GM12878 (cell line): ENCODE measurements around the gene GRM1. TPM values are rescaled to one million over a fixed set of nuclear protein-coding genes. Genes with fewer than 3 reads are reported as not detected.

Source experiments
- ATAC-seq: fragments of 200-7000 bp; cut with Tn5 transposase; 3 replicates; pipeline ENCODE4 v1.9.1; 2020; ENCODE audit warnings: mild to moderate bottlenecking, moderate library complexity
- BruUV-seq: library from RNA; stranded (reverse); fragments of 400-500 nt; replicated peaks from 2 replicates; lab custom pipeline; 2021; lab: Mats Ljungman, UMichigan
- CTCF ChIA-PET: fragments of 300-600 bp; sonication (Branson Sonifier 250); formaldehyde crosslinking; extraction: SDS; loops from one replicate; lab custom pipeline; 2021; ENCODE audit warnings: inconsistent platforms; lab: Yijun Ruan, JAX
- POLR2A ChIA-PET: fragments of 350-600 bp; formaldehyde crosslinking; extraction: SDS; loops from one replicate; lab custom pipeline; 2021; ENCODE audit warnings: inconsistent platforms; lab: Charles Lee
- RAD21 ChIA-PET: fragments of 300-600 bp; sonication (Branson Sonifier 250); formaldehyde crosslinking; loops from one replicate; lab custom pipeline; 2023; ENCODE audit warnings: antibody characterized with exemption; ENCODE audit not compliant: unreplicated experiment; lab: Charles Lee
- SMC1A ChIA-PET: fragments of 300-600 bp; sonication (Branson Sonifier 250); formaldehyde crosslinking; loops from one replicate; lab custom pipeline; 2023; ENCODE audit not compliant: unreplicated experiment, uncharacterized antibody; lab: Charles Lee
- DNase-seq: peaks from one replicate; pipeline ENCODE4 v3.0.0-alpha.2; 2011; ENCODE audit warnings: low read depth, low spot score
- FAIRE-seq: peaks from 3 replicates; lab custom pipeline; 2011; peaks lifted over from hg19 to GRCh38; lab: Jason Lieb, UNC
- H2AFZ ChIP-seq: 2 replicates; pipeline ENCODE4 v1.6.0; 2011; ENCODE audit warnings: low read depth, low read length, control low read depth; ENCODE audit not compliant: control insufficient read depth
- H3K27ac ChIP-seq: 2 replicates; pipeline ENCODE4 v1.5.1; 2011; ENCODE audit warnings: control low read depth; ENCODE audit not compliant: control insufficient read depth, insufficient read depth
- H3K27me3 ChIP-seq, 2 experiments: replicated peaks in 1 of 2; 2 replicates each; pipeline versions ENCODE4 v1.6.0 to v1.6.1; 2011; ENCODE audit warnings: low read length in 1 of 2; ENCODE audit not compliant: control insufficient read depth in 2 of 2, insufficient read depth in 2 of 2
- H3K36me3 ChIP-seq, 2 experiments: 2 replicates each; pipeline ENCODE4 v1.5.1; 2011; ENCODE audit warnings: low read length in 1 of 2; ENCODE audit not compliant: control insufficient read depth in 2 of 2, insufficient read depth in 2 of 2
- H3K4me1 ChIP-seq: 2 replicates; pipeline ENCODE4 v1.6.1; 2011; ENCODE audit warnings: mild to moderate bottlenecking, low read length, moderate library complexity, mixed read lengths; ENCODE audit not compliant: control insufficient read depth, insufficient read depth
- H3K4me2 ChIP-seq: 2 replicates; pipeline ENCODE4 v1.6.0; 2011; ENCODE audit warnings: control low read depth; ENCODE audit not compliant: control insufficient read depth, insufficient read depth
- H3K4me3 ChIP-seq: fragments of 200-600 bp; sonication (generic); 2 replicates; pipeline ENCODE4 v1.5.1; 2016
- H3K79me2 ChIP-seq: 2 replicates; pipeline ENCODE4 v1.6.0; 2011; ENCODE audit warnings: low read length; ENCODE audit not compliant: control insufficient read depth, insufficient read depth
- H3K9ac ChIP-seq: 2 replicates; pipeline ENCODE4 v1.8.0; 2011; ENCODE audit warnings: low read length, control low read depth, mixed read lengths; ENCODE audit not compliant: control insufficient read depth, insufficient read depth
- H3K9me3 ChIP-seq: replicated peaks from 3 replicates; pipeline ENCODE4 v1.5.1; 2011; ENCODE audit warnings: mild to moderate bottlenecking, low read length; ENCODE audit not compliant: control insufficient read depth, insufficient read depth
- H4K20me1 ChIP-seq: 2 replicates; pipeline ENCODE4 v1.6.0; 2011; ENCODE audit not compliant: control insufficient read depth, insufficient read depth
- BACH1 ChIP-seq: fragments of 450-650 bp; IDR thresholded peaks from 2 replicates; pipeline ENCODE4 v1.6.1; 2017; ENCODE audit warnings: mild to moderate bottlenecking, borderline replicate concordance
- CBFB ChIP-seq: IDR thresholded peaks from 2 replicates; pipeline ENCODE4 v1.6.1; 2016; ENCODE audit warnings: antibody characterized with exemption, low read depth
- CHD2 ChIP-seq: IDR thresholded peaks from 2 replicates; pipeline ENCODE4 v1.6.1; 2011; ENCODE audit warnings: low read depth, low read length, improper control_type of control experiment, borderline replicate concordance
- CHD4 ChIP-seq: fragments of 200-600 bp; sonication (generic); IDR thresholded peaks from 2 replicates; pipeline ENCODE4 v1.6.1; 2016; ENCODE audit warnings: mild to moderate bottlenecking
- EP300 ChIP-seq, 2 experiments: fragments of 150-350 bp in 1 of 2; IDR thresholded peaks; 2 replicates each; pipeline ENCODE4 v1.6.1; 2011 to 2012; ENCODE audit warnings: low read depth in 2 of 2, low read length in 2 of 2, borderline replicate concordance in 1 of 2, improper control_type of control experiment in 1 of 2, inconsistent platforms in 1 of 2; ENCODE audit not compliant: control insufficient read depth in 1 of 2
- GABPA ChIP-seq: IDR thresholded peaks from 2 replicates; pipeline ENCODE4 v1.6.1; 2014; ENCODE audit warnings: antibody characterized with exemption, low read depth, mild to moderate bottlenecking, inconsistent platforms
- TAF1 ChIP-seq: IDR thresholded peaks from 2 replicates; pipeline ENCODE4 v1.6.1; 2011; ENCODE audit warnings: mild to moderate bottlenecking, low read depth, low read length, borderline replicate concordance
- WGBS: methylation state at CpG from one replicate; pipeline ENCODE4 v1.1.6; 2016; ENCODE audit warnings: low lambda C conversion rate; ENCODE audit not compliant: insufficient replicate concordance, insufficient coverage; ENCODE audit errors: missing lambda C conversion rate; 5-methylcytosine and 5-hydroxymethylcytosine counted together
- in situ Hi-C: fragments of 300-500 bp; cut with MboI; formaldehyde crosslinking; loops from 9 replicates; pipeline ENCODE4 v1.14.3; 2018; ENCODE audit warnings: mixed read lengths
- intact Hi-C: fragments of 100-400 bp; cut with micrococcal nuclease; formaldehyde crosslinking; loops from one replicate; pipeline ENCODE4 v1.14.2; 2022; ENCODE audit not compliant: unreplicated experiment
- polyA plus RNA-seq, 11 experiments: library from polyadenylated mRNA; depleted of rRNA in 4 of 11; unstranded in 6 of 11; stranded (reverse) in 5 of 11; fragments of >200 nt; fragmentation: Nextera tagmentation in 4 of 11; fragmentation: Illumina TruSeq in 1 of 11; extraction: Ambion mirVana in 4 of 11; extraction: Trizol in 1 of 11; gene quantifications; 1 replicate in 1 of 11; 2 replicates in 10 of 11; pipeline versions ENCODE4 v1.2.1 to v1.2.3, GENCODE V29; 2011 to 2016; ENCODE audit warnings: inconsistent platforms in 2 of 11, missing spikeins in 2 of 11, low read depth in 1 of 11
- total RNA-seq, 4 experiments: library from RNA; depleted of rRNA in 3 of 4; stranded (reverse); fragments of >200 nt in 3 of 4; fragmentation: Illumina TruSeq in 1 of 4; extraction: Trizol in 1 of 4; gene quantifications; 2 replicates each; pipeline versions ENCODE4 v1.2.1 to v1.2.3, GENCODE V29; 2013 to 2021
- TF ChIP-seq, protein P1 (sequence below): IDR thresholded peaks from 2 replicates; pipeline ENCODE4 v1.6.1; 2011; ENCODE audit warnings: low read depth, low read length, improper control_type of control experiment, borderline replicate concordance
- TF ChIP-seq, protein P2 (sequence below): fragments of 450-650 bp; formaldehyde crosslinking; IDR thresholded peaks from 2 replicates; pipeline ENCODE4 v1.4.0; 2020; ENCODE audit warnings: mild to moderate bottlenecking, moderate library complexity
- TF ChIP-seq, protein P3 (sequence below): fragments of 450-650 bp; IDR thresholded peaks from 2 replicates; pipeline ENCODE4 v1.6.1; 2017; ENCODE audit warnings: mild to moderate bottlenecking, low read depth, inconsistent platforms; ENCODE audit not compliant: poor library complexity, severe bottlenecking

GRM1 gene
- total and polyA plus RNA-seq, 10 of the 15 experiments (the other 5 are each of a cell fraction or from before 2014, with no cell fraction given), result 0.04 TPM; not detected in 9

DNA sequence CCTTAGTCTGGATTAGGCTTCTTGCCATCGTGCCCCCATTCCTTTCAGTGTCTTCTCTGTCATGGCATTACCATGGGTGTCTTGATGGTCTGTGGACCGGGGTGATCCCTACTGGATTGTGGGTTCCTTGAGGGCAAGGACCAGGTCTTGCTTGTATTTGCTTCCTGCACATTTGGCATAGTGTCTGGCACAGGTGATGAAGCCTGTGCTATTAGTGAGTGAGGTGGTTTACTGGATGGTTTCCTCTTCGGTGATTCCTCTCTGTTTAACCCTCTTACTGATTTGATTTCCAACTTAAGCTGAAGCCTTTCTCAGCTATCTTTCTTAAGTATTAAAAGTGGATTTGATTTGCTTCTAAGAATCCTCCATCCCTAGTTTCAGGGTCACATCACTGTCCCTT, 162.3 kb downstream of the GRM1 start:
- Histone ChIP-seq H4K20me1 (no peaks in the 10 kb centered on the region), H3K36me3 (no peaks in the 10 kb centered on the region), H3K4me1 (no peaks in the 10 kb centered on the region), H3K9me3 (no peaks in the 10 kb centered on the region), H2AFZ (no peak overlapping the region), H3K4me2 (no peak overlapping the region), H3K4me3 (no peak overlapping the region), H3K79me2 (no peaks in the 10 kb centered on the region), H3K27me3 (no peaks in the 10 kb centered on the region), H3K9ac (no peak overlapping the region), H3K27ac (no peak overlapping the region)
- no TSS peak for BruUV-seq
- ChIA-PET RAD21 (no interaction called here), SMC1A (no interaction called here), POLR2A (no interaction called here), CTCF (no interaction called here)
- in situ Hi-C loops, result no loop called here
- TF ChIP-seq CHD4, result no peak
- TF ChIP-seq TAF1, result no peak
- TF ChIP-seq, protein P1, sequence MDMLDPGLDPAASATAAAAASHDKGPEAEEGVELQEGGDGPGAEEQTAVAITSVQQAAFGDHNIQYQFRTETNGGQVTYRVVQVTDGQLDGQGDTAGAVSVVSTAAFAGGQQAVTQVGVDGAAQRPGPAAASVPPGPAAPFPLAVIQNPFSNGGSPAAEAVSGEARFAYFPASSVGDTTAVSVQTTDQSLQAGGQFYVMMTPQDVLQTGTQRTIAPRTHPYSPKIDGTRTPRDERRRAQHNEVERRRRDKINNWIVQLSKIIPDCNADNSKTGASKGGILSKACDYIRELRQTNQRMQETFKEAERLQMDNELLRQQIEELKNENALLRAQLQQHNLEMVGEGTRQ, result no peak
- TF ChIP-seq EP300 (IDR thresholded peaks at IDR 0.05; ENCODE audit: borderline replicate concordance in 1 of 2, control insufficient read depth in 1 of 2, low read depth in 2 of 2, low read length in 2 of 2), result no peak
- no peak for TF ChIP-seq CHD2
- no peak for TF ChIP-seq BACH1
- no peak for TF ChIP-seq CBFB
- 0% methylated on average over 3 of the region's 3 CpGs for WGBS
- FAIRE-seq, result no peak
- intact Hi-C loops, result no loop called here
- no peak for ATAC-seq
- no peak for DNase-seq

DNA sequence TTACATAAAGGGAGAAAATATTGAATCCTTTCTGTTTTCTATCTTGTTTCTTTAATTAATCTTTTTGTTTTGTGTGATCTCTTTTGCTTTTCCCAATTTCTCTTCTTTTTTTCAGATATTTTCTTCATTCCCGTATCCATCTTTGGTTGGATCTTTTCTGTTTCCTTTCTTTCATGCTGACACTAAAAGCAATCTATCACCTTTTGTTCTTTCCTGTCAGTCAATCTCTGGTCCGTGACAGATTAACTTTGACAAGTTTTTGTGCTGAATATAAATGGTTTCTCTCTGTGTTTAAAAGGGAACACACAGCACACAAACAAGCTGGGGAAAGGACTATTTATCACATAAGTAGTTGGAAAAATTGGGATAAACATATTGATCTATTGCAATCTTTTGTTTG, 162.8 kb downstream of the GRM1 start:
- H3K4me1 ChIP-seq, result no peaks in the 10 kb centered on the region
- no peaks in the 10 kb centered on the region for H3K9me3 ChIP-seq
- H3K36me3 ChIP-seq, result no peaks in the 10 kb centered on the region
- in situ Hi-C loops (no loop called here), intact Hi-C loops (no loop called here)
- H3K9ac ChIP-seq, result no peak overlapping the region
- TF ChIP-seq, protein P2, sequence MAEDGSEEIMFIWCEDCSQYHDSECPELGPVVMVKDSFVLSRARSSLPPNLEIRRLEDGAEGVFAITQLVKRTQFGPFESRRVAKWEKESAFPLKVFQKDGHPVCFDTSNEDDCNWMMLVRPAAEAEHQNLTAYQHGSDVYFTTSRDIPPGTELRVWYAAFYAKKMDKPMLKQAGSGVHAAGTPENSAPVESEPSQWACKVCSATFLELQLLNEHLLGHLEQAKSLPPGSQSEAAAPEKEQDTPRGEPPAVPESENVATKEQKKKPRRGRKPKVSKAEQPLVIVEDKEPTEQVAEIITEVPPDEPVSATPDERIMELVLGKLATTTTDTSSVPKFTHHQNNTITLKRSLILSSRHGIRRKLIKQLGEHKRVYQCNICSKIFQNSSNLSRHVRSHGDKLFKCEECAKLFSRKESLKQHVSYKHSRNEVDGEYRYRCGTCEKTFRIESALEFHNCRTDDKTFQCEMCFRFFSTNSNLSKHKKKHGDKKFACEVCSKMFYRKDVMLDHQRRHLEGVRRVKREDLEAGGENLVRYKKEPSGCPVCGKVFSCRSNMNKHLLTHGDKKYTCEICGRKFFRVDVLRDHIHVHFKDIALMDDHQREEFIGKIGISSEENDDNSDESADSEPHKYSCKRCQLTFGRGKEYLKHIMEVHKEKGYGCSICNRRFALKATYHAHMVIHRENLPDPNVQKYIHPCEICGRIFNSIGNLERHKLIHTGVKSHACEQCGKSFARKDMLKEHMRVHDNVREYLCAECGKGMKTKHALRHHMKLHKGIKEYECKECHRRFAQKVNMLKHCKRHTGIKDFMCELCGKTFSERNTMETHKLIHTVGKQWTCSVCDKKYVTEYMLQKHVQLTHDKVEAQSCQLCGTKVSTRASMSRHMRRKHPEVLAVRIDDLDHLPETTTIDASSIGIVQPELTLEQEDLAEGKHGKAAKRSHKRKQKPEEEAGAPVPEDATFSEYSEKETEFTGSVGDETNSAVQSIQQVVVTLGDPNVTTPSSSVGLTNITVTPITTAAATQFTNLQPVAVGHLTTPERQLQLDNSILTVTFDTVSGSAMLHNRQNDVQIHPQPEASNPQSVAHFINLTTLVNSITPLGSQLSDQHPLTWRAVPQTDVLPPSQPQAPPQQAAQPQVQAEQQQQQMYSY (CRISPR knock-in tag), result no peak
- TF ChIP-seq, protein P3, sequence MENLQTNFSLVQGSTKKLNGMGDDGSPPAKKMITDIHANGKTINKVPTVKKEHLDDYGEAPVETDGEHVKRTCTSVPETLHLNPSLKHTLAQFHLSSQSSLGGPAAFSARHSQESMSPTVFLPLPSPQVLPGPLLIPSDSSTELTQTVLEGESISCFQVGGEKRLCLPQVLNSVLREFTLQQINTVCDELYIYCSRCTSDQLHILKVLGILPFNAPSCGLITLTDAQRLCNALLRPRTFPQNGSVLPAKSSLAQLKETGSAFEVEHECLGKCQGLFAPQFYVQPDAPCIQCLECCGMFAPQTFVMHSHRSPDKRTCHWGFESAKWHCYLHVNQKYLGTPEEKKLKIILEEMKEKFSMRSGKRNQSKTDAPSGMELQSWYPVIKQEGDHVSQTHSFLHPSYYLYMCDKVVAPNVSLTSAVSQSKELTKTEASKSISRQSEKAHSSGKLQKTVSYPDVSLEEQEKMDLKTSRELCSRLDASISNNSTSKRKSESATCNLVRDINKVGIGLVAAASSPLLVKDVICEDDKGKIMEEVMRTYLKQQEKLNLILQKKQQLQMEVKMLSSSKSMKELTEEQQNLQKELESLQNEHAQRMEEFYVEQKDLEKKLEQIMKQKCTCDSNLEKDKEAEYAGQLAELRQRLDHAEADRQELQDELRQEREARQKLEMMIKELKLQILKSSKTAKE, result no peak
- TF ChIP-seq GABPA, result no peak
- H4K20me1 ChIP-seq, result no peaks in the 10 kb centered on the region
- no peak overlapping the region for H3K4me2 ChIP-seq
- FAIRE-seq (no peak), DNase-seq (no peak), ATAC-seq (no peak)
- CTCF ChIA-PET, result no interaction called here
- H2AFZ ChIP-seq, result no peak overlapping the region
- no peaks in the 10 kb centered on the region for H3K79me2 ChIP-seq
- RAD21 ChIA-PET, result no interaction called here
- H3K4me3 ChIP-seq, result no peak overlapping the region
- POLR2A ChIA-PET, result no interaction called here
- 14% methylated on average over 2 of the region's 2 CpGs for WGBS
- SMC1A ChIA-PET, result no interaction called here
- BruUV-seq, result no TSS peak
- H3K27me3 ChIP-seq, result no peaks in the 10 kb centered on the region
- H3K27ac ChIP-seq, result no peak overlapping the region
